ENCODE results near the gene OGFOD1.

- TF ChIP-seq, protein P1, sequence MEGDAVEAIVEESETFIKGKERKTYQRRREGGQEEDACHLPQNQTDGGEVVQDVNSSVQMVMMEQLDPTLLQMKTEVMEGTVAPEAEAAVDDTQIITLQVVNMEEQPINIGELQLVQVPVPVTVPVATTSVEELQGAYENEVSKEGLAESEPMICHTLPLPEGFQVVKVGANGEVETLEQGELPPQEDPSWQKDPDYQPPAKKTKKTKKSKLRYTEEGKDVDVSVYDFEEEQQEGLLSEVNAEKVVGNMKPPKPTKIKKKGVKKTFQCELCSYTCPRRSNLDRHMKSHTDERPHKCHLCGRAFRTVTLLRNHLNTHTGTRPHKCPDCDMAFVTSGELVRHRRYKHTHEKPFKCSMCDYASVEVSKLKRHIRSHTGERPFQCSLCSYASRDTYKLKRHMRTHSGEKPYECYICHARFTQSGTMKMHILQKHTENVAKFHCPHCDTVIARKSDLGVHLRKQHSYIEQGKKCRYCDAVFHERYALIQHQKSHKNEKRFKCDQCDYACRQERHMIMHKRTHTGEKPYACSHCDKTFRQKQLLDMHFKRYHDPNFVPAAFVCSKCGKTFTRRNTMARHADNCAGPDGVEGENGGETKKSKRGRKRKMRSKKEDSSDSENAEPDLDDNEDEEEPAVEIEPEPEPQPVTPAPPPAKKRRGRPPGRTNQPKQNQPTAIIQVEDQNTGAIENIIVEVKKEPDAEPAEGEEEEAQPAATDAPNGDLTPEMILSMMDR (IDR thresholded peaks at IDR 0.05), result no peak
- TF ChIP-seq POLR2AphosphoS5 (IDR thresholded peaks at IDR 0.05; ENCODE audit: low read depth, low read length) (no peak), TCF7L2 (IDR thresholded peaks at IDR 0.05; ENCODE audit: low read depth, low read length) (no peak)
- TF ChIP-seq, protein P2, sequence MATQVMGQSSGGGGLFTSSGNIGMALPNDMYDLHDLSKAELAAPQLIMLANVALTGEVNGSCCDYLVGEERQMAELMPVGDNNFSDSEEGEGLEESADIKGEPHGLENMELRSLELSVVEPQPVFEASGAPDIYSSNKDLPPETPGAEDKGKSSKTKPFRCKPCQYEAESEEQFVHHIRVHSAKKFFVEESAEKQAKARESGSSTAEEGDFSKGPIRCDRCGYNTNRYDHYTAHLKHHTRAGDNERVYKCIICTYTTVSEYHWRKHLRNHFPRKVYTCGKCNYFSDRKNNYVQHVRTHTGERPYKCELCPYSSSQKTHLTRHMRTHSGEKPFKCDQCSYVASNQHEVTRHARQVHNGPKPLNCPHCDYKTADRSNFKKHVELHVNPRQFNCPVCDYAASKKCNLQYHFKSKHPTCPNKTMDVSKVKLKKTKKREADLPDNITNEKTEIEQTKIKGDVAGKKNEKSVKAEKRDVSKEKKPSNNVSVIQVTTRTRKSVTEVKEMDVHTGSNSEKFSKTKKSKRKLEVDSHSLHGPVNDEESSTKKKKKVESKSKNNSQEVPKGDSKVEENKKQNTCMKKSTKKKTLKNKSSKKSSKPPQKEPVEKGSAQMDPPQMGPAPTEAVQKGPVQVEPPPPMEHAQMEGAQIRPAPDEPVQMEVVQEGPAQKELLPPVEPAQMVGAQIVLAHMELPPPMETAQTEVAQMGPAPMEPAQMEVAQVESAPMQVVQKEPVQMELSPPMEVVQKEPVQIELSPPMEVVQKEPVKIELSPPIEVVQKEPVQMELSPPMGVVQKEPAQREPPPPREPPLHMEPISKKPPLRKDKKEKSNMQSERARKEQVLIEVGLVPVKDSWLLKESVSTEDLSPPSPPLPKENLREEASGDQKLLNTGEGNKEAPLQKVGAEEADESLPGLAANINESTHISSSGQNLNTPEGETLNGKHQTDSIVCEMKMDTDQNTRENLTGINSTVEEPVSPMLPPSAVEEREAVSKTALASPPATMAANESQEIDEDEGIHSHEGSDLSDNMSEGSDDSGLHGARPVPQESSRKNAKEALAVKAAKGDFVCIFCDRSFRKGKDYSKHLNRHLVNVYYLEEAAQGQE (IDR thresholded peaks at IDR 0.05; ENCODE audit: insufficient read depth in 1 of 2, low read depth in 2 of 2, low read length in 1 of 2), result no peak
Measured at GRCh38 chr16:56462064-56462796, 10.9 kb downstream of the OGFOD1 start.
